GM19463 (cell line): Measurements from ENCODE around the gene TBC1D4.
A peak's percentile ranks its signal among the peaks of the same experiment; 100 is the strongest.

Source experiments
- ATAC-seq: cut with Tn5 transposase; IDR thresholded peaks from one replicate; pipeline ENCODE4 v1.9.1; 2021; ENCODE audit warnings: mild to moderate bottlenecking, moderate library complexity; ENCODE audit not compliant: unreplicated experiment

TBC1D4 gene

GRCh38 chr13:75395066-75395465 lies 86.9 kb downstream of the TBC1D4 start:
- ATAC-seq = peak; percentile 48

- no peak for ATAC-seq
Measured at GRCh38 chr13:75393839-75394520, 88.0 kb downstream of the TBC1D4 start.

- ATAC-seq = peak; percentile 53
Measured at GRCh38 chr13:75391432-75392100, 90.4 kb downstream of the TBC1D4 start.

- ATAC-seq = no peak
Measured at GRCh38 chr13:75390229-75390628, 91.7 kb downstream of the TBC1D4 start.

GRCh38 chr13:75385708-75386083 lies 96.3 kb downstream of the TBC1D4 start:
- no peak for ATAC-seq

GRCh38 chr13:75384879-75385707 lies 96.9 kb downstream of the TBC1D4 start:
- ATAC-seq = no peak

DNA sequence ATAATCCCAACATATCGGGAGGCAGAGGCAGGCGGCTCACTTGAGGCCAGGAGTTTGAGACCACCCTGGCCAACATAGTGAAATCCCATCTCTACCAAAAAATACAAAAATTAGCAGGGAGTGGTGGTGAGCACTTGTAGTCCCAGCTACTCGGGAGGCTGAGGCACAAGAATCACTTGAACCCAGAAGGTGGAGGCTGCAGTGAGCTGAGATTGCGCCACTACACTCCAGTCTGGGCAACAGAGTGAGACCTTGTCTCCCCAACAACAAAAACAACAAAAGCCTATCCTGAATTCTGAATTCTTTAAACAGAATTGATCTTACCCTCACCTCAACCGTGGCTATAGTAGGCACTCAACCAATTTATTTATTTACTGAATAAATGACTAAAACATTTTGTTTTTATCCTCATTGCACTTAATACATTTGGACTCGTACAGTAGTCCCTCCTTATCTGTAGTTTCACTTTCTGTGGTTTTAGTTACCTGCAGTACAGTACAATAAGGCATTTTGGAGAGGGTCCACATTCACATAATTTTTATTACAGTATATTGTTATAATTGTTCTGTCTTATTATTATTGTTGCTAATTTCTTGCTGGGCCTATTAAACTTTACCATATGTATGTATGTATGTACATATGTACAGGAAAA lies 98.8 kb downstream of the TBC1D4 start:
- ATAC-seq = no peak

DNA sequence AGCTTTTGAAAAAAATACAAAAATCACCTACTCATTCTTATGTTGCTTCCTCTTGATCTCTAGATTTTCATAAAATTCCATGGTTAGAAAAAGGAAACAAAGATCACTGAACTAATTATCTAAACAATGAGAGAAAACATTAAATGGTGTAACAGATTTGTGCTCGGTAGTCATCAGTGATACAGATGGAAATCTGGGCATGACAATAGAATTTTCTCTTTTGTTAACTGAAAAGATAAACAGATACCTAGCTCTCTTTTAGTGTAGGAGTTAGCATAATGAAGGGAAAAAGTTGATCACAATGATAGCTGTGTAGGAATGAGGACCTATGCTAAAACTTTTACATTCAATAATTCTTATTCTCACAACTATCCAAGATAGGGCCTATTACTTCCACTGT lies 103.7 kb downstream of the TBC1D4 start:
- no peak for ATAC-seq

GRCh38 chr13:75376792-75377402 lies 105.1 kb downstream of the TBC1D4 start:
- ATAC-seq = no peak

- no peak for ATAC-seq
Measured at GRCh38 chr13:75375329-75375728, 106.6 kb downstream of the TBC1D4 start.

GRCh38 chr13:75373988-75374387 lies 108.0 kb downstream of the TBC1D4 start:
- ATAC-seq = no peak

DNA sequence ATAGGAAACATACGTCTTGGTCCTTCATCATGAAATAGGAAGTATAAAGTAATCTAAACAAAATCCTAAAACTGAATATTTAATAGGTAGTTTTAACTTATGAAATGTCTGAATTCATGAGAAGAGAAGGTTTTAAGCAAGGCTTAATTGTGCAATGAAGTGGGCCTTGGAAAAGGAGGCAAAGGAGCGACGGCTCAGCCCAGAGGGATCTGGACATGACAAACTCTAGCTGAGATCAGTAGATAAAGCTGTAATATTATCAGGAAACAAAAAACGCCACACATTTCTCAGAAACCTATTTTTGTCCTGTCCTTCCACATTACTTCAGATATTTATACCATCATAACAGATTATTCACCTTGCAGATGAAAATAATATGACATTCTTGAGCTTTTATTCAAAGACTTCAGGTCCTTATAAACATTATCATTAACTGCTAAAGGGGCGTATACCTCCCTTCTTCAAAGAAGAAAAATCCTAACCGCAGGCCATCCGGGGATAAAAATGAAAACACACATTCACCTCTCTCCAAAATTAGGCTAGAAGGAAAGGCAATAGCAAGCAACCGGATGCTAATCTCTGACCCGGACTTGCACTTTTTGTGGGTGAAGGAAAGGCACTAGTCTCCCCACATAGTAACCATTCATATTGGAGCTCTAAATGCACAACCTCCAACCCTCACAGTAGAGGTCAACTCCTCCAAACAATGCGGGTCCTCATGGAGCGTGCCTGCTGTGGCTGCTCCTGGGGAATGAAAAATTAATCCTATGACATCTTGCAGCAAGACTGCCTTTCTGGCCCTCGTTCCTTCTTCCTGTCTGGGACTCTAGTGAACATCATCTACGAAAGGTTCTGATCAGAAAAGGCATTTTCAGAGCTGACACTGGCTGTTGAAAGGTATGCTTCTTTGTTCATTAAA lies 108.8 kb downstream of the TBC1D4 start:
- no peak for ATAC-seq

GRCh38 chr13:75372517-75372916 lies 109.5 kb downstream of the TBC1D4 start:
- peak; percentile 73 for ATAC-seq

DNA sequence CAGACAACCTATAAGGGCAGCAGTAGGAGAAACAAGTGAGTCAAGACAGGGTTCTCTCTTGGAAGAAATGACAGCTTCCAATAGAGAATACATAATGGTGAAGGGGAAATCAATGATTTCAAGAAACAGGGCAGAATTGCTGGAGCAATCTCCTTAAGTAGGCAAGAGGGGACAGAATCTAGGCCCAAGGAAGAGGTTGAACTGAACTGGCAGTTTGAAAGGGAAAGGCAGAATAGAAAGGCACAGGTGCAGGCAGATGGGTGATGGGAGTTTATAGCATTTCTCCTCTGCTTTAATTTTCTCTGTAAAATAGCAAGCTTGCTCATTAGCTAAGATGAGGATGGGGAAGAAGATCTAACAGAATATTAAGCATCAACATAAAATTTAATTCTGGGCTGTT lies 110.8 kb downstream of the TBC1D4 start:
- no peak for ATAC-seq

DNA sequence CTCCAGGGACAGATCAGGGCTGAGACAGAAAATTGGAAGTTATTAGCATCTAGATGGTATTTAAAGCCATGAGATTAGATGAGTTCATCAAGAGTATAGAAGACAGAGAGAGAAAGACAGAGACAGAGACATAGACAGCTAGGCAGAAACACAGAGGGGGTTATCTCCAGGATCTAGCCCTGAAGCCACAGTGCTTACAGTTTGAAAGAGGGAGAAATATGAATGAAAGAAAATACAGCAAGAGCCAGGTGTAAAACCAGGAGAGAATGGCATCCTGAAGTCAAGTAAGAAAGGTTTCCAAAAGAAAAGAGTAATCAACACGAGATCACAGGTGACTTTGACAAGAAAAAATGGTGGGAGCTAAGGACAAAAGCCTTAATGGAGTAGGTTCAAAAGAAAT lies 111.2 kb downstream of the TBC1D4 start:
- no peak for ATAC-seq

DNA sequence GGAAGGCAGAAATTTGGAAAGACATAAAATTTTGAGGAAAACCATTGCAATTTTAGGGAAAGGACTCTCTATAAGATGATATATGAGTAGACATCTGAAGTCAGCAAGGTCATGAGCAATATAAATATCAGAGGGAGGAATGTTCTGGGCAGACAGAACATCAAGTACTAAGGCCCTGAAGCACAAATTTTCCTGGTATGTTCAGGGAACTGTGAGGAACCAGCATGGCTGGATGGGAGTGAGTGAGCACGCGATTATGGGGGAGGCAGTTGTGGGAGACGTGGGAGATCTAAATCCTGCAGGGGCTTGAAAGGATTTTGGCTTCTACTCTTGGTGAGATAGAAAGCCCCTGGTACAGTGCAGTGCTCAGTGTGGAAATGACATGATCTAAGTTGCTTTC lies 112.0 kb downstream of the TBC1D4 start:
- no peak for ATAC-seq

DNA sequence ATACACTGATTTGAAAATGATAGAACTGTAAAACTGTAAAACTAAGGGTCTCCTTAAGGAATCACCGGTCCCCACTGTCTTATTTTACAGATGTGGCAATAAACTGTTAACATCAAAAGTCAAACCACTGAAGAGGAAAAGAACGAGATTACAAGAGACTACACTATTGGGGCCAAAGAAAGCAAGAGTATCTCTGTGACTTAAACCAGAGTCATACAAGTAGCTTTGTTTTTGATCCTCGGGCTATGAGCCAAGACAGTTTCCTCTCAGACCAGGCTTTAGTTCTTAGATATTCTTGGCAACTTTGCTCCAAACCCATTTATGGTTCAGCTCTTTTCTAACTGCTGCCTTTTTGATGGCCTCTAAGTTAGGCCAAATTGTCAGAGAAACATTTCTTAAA lies 113.8 kb downstream of the TBC1D4 start:
- no peak for ATAC-seq

GRCh38 chr13:75366380-75367280 lies 115.3 kb downstream of the TBC1D4 start:
- ATAC-seq = no peak

- ATAC-seq = peak; percentile 91
Measured at GRCh38 chr13:75365724-75366173, 116.2 kb downstream of the TBC1D4 start.
